ENCODE measurements around the gene NAV3. TPM values are rescaled to one million over a fixed set of nuclear protein-coding genes. Genes with fewer than 3 reads are reported as not detected.

Gene NAV3
- total RNA-seq, 2 experiments from 2014 or later, result not detected

DNA sequence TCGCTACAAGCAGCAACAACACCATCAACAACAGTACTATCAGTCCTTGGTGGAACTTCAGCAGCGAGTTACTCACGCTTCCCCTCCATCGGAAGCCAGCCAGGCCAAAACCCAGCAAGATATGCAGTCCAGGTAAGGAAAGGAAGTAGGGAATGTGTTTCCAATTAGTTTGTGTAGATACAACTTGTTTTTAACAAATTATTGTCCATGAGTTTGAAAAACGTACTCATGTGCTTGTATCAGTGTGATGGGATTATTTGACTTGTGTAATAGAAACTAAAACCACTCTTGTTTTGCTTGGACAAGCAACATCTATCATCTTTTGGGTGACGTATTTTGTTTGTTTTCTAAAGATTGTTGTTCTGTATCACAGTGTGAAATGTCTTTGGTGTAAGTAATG, 137.9 kb downstream of the NAV3 start:
- ATAC-seq (ENCODE audit: poor library complexity), result no peak
- Histone ChIP-seq H3K36me3 (ENCODE audit: insufficient read depth, low read length) (no peaks in the 10 kb centered on the region), H3K27me3 (ENCODE audit: control insufficient read depth in 1 of 2, insufficient read depth in 2 of 2, low read length in 2 of 2) (no peaks in the 10 kb centered on the region), H3K27ac (ENCODE audit: low read depth in 1 of 2, low read length in 2 of 2) (no peak overlapping the region), H3K4me3 (ENCODE audit: low read length) (no peak overlapping the region), H3K9me3 (ENCODE audit: control insufficient read depth in 1 of 2, insufficient read depth in 1 of 2, low read length in 2 of 2) (peaks cover 0 to 4% of the 10 kb centered on the region in 2 experiments), H3K4me1 (ENCODE audit: insufficient read depth, low read length) (no peaks in the 10 kb centered on the region)
- no peaks in the 10 kb centered on the region for H3K9me3 Mint-ChIP-seq
- TF ChIP-seq, protein P1, sequence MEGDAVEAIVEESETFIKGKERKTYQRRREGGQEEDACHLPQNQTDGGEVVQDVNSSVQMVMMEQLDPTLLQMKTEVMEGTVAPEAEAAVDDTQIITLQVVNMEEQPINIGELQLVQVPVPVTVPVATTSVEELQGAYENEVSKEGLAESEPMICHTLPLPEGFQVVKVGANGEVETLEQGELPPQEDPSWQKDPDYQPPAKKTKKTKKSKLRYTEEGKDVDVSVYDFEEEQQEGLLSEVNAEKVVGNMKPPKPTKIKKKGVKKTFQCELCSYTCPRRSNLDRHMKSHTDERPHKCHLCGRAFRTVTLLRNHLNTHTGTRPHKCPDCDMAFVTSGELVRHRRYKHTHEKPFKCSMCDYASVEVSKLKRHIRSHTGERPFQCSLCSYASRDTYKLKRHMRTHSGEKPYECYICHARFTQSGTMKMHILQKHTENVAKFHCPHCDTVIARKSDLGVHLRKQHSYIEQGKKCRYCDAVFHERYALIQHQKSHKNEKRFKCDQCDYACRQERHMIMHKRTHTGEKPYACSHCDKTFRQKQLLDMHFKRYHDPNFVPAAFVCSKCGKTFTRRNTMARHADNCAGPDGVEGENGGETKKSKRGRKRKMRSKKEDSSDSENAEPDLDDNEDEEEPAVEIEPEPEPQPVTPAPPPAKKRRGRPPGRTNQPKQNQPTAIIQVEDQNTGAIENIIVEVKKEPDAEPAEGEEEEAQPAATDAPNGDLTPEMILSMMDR (IDR thresholded peaks at IDR 0.05), result no peak
- no peaks in the 10 kb centered on the region for H3K4me1 Mint-ChIP-seq (ENCODE audit: low read depth)
- no peaks in the 10 kb centered on the region for H3K27me3 Mint-ChIP-seq
- H3K4me3 Mint-ChIP-seq, result no peak overlapping the region
- ChIA-PET CTCF (no interaction called here), POLR2A (no interaction called here)
- H3K27ac Mint-ChIP-seq, result no peak overlapping the region
- no peaks in the 10 kb centered on the region for H3K36me3 Mint-ChIP-seq (ENCODE audit: low read depth)
- DNase-seq, result no peak
- intact Hi-C loops (cut with DNase I, micrococcal nuclease), result no loop called here

DNA sequence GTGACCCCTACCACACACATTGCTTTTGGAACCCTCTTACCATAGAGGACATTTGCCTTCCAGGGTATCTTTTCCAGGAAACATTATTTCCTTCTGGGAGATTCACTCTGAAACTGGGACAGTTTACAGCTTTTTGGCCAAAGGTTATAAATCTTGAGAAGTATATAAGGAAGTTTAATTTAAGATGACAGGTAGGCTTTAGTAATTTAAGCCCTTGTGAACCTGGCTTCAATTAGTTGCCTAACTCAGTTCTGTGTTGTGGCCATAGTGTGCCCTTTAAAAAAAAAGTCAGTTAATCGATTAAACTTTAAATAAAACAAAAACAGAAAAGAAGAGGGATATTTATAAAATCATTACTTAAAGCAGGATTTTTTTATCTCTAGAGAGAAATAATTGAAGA, 142.9 kb downstream of the NAV3 start:
- Histone ChIP-seq H3K36me3 (ENCODE audit: insufficient read depth, low read length) (no peaks in the 10 kb centered on the region), H3K27me3 (ENCODE audit: control insufficient read depth in 1 of 2, insufficient read depth in 2 of 2, low read length in 2 of 2) (no peaks in the 10 kb centered on the region), H3K9me3 (ENCODE audit: control insufficient read depth in 1 of 2, insufficient read depth in 1 of 2, low read length in 2 of 2) (peaks cover 0 to 6% of the 10 kb centered on the region in 2 experiments), H3K4me1 (ENCODE audit: insufficient read depth, low read length) (no peaks in the 10 kb centered on the region), H3K4me3 (ENCODE audit: low read length) (no peak overlapping the region), H3K27ac (ENCODE audit: low read depth in 1 of 2, low read length in 2 of 2) (no peak overlapping the region)
- intact Hi-C loops (cut with DNase I, micrococcal nuclease), result no loop called here
- Mint-ChIP-seq H3K27ac (no peak overlapping the region), H3K27me3 (no peaks in the 10 kb centered on the region), H3K36me3 (ENCODE audit: low read depth) (no peaks in the 10 kb centered on the region), H3K9me3 (peaks cover 6% of the 10 kb centered on the region), H3K4me1 (ENCODE audit: low read depth) (no peaks in the 10 kb centered on the region), H3K4me3 (no peak overlapping the region)
- no peak for DNase-seq
- POLR2A ChIA-PET, result no interaction called here
- TF ChIP-seq, protein P1 (IDR thresholded peaks at IDR 0.05), result no peak
- ATAC-seq (ENCODE audit: poor library complexity), result no peak
- CTCF ChIA-PET, result no interaction called here

- H3K27ac ChIP-seq (ENCODE audit: low read depth in 1 of 2, low read length in 2 of 2), result no peak overlapping the region
- POLR2A ChIA-PET, result no interaction called here
- H3K9me3 ChIP-seq (ENCODE audit: control insufficient read depth in 1 of 2, insufficient read depth in 1 of 2, low read length in 2 of 2), result peaks cover 0 to 3% of the 10 kb centered on the region in 2 experiments
- H3K36me3 ChIP-seq (ENCODE audit: insufficient read depth, low read length), result no peaks in the 10 kb centered on the region
- ATAC-seq (ENCODE audit: poor library complexity) (no peak), DNase-seq (no peak)
- no peak overlapping the region for H3K4me3 ChIP-seq (ENCODE audit: low read length)
- no peaks in the 10 kb centered on the region for H3K27me3 ChIP-seq (ENCODE audit: control insufficient read depth in 1 of 2, insufficient read depth in 2 of 2, low read length in 2 of 2)
- TF ChIP-seq, protein P1 (IDR thresholded peaks at IDR 0.05), result no peak
- Mint-ChIP-seq H3K27me3 (no peaks in the 10 kb centered on the region), H3K9me3 (peaks cover 6% of the 10 kb centered on the region), H3K27ac (no peak overlapping the region), H3K36me3 (ENCODE audit: low read depth) (no peaks in the 10 kb centered on the region), H3K4me3 (no peak overlapping the region), H3K4me1 (ENCODE audit: low read depth) (no peaks in the 10 kb centered on the region)
- no peaks in the 10 kb centered on the region for H3K4me1 ChIP-seq (ENCODE audit: insufficient read depth, low read length)
- intact Hi-C loops (cut with DNase I, micrococcal nuclease), result no loop called here
- CTCF ChIA-PET, result no interaction called here
These were observed 144.0 kb downstream of the NAV3 start for GRCh38 chr12:77974645-77975044.
